GM23248 (cell line): ENCODE data around the gene CAMTA1. TPM values are rescaled to one million over a fixed set of nuclear protein-coding genes. Genes with fewer than 3 reads are reported as not detected.

ENCODE experiments used
- DNase-seq: peaks from one replicate; pipeline ENCODE4 v3.0.0-alpha.2; 2015
- H2AFZ ChIP-seq: fragments of 200-600 bp; sonication (generic); 2 replicates; pipeline ENCODE4 v1.6.1; 2016; ENCODE audit warnings: antibody characterized with exemption
- H3F3A ChIP-seq: fragments of 200-600 bp; sonication (generic); 2 replicates; pipeline ENCODE4 v1.6.1; 2016; ENCODE audit warnings: mild to moderate bottlenecking, antibody characterized with exemption, mixed run types; ENCODE audit not compliant: insufficient read depth
- H3K27ac ChIP-seq: fragments of 200-600 bp; sonication (generic); 2 replicates; pipeline ENCODE4 v1.5.1; 2016; ENCODE audit warnings: mild to moderate bottlenecking
- H3K27me3 ChIP-seq: fragments of 200-600 bp; sonication (generic); replicated peaks from 2 replicates; pipeline ENCODE4 v1.6.1; 2016; ENCODE audit warnings: mild to moderate bottlenecking; ENCODE audit not compliant: insufficient read depth
- H3K36me3 ChIP-seq: fragments of 200-600 bp; sonication (generic); 2 replicates; pipeline ENCODE4 v1.6.1; 2016; ENCODE audit warnings: low read depth, mild to moderate bottlenecking
- H3K4me1 ChIP-seq: fragments of 200-600 bp; sonication (generic); 2 replicates; pipeline ENCODE4 v1.6.1; 2016; ENCODE audit warnings: mild to moderate bottlenecking; ENCODE audit not compliant: insufficient read depth
- H3K4me2 ChIP-seq: fragments of 200-600 bp; sonication (generic); one replicate; pipeline ENCODE4 v1.6.1; 2016; ENCODE audit warnings: mild to moderate bottlenecking; ENCODE audit not compliant: unreplicated experiment
- H3K4me3 ChIP-seq: fragments of 200-600 bp; sonication (generic); 2 replicates; pipeline ENCODE4 v1.5.1; 2016; ENCODE audit warnings: mild to moderate bottlenecking
- H3K79me2 ChIP-seq: fragments of 200-600 bp; sonication (generic); 2 replicates; pipeline ENCODE4 v1.6.1; 2016; ENCODE audit warnings: mild to moderate bottlenecking; ENCODE audit not compliant: insufficient read depth
- H3K9ac ChIP-seq: fragments of 200-600 bp; sonication (generic); 2 replicates; pipeline ENCODE4 v1.6.1; 2016; ENCODE audit warnings: mild to moderate bottlenecking
- H3K9me2 ChIP-seq: fragments of 200-600 bp; sonication (generic); 2 replicates; pipeline ENCODE4 v1.6.1; 2016; ENCODE audit warnings: mixed run types, mild to moderate bottlenecking, moderate library complexity; ENCODE audit not compliant: insufficient read depth
- H3K9me3 ChIP-seq: fragments of 200-600 bp; sonication (generic); one replicate; pipeline ENCODE4 v1.6.1; 2017; ENCODE audit warnings: low read depth
- H4K20me1 ChIP-seq: fragments of 200-600 bp; sonication (generic); 2 replicates; pipeline ENCODE4 v1.6.0; 2016; ENCODE audit not compliant: insufficient read depth
- EZH2 ChIP-seq: fragments of 200-600 bp; sonication (generic); IDR thresholded peaks from 2 replicates; pipeline ENCODE4 v1.6.1; 2018; ENCODE audit warnings: antibody characterized with exemption, mild to moderate bottlenecking; ENCODE audit not compliant: insufficient read depth, poor library complexity, severe bottlenecking
- EZH2phosphoT487 ChIP-seq: fragments of 200-600 bp; sonication (generic); IDR thresholded peaks from 2 replicates; pipeline ENCODE4 v1.6.1; 2018; ENCODE audit warnings: antibody characterized with exemption, moderate library complexity, mild to moderate bottlenecking, low read depth; ENCODE audit not compliant: insufficient read depth
- WGBS, 2 experiments: methylation state at CpG; one replicate each; pipeline ENCODE4 v1.1.6; 2015 to 2017; ENCODE audit warnings: low lambda C conversion rate in 2 of 2, low coverage in 1 of 2; ENCODE audit errors: missing lambda C conversion rate in 2 of 2; 5-methylcytosine and 5-hydroxymethylcytosine counted together
- in situ Hi-C: fragments of 300-500 bp; cut with MboI; formaldehyde crosslinking; loops from 2 replicates; pipeline ENCODE4 v1.15.0; 2020
- polyA plus RNA-seq: library from polyadenylated mRNA; unstranded; fragments of >200 nt; fragmentation: Nextera tagmentation; extraction: Ambion mirVana; gene quantifications from 2 replicates; pipeline ENCODE4 v1.2.1, GENCODE V29; 2016
- total RNA-seq: library from RNA; depleted of rRNA; stranded (reverse); fragments of >200 nt; shearing (Covaris generic); gene quantifications from 2 replicates; pipeline ENCODE4 v1.2.3, GENCODE V29; 2014

Gene CAMTA1
- total and polyA plus RNA-seq, 2 experiments from 2014 or later, result 50.1 to 165 TPM

- DNase-seq, result peak; percentile 39
- Histone ChIP-seq H3K4me3 (no peak overlapping the region), H3K9me2 (no peaks in the 10 kb centered on the region), H3K4me1 (peaks cover 13% of the 10 kb centered on the region), H3K79me2 (no peaks in the 10 kb centered on the region), H4K20me1 (no peaks in the 10 kb centered on the region), H3K27me3 (no peaks in the 10 kb centered on the region), H3K27ac (no peak overlapping the region), H3F3A (peaks cover 5% of the 10 kb centered on the region; the same call in 1 of the 2 replicates), H3K36me3 (no peaks in the 10 kb centered on the region), H3K9ac (no peak overlapping the region), H3K4me2 (no peak overlapping the region), H3K9me3 (no peaks in the 10 kb centered on the region), H2AFZ (no peak overlapping the region)
- WGBS, 2 experiments, result 80 to 82% methylated on average over 19 of the region's 19 CpGs
- no peak for TF ChIP-seq EZH2
- no peak for TF ChIP-seq EZH2phosphoT487
- in situ Hi-C loops, result no loop called here
These were observed 669.0 kb downstream of the CAMTA1 start for GRCh38 chr1:7454052-7454815.

GRCh38 chr1:7454895-7455784 is 669.9 kb downstream of the CAMTA1 start:
- no peaks in the 10 kb centered on the region for H3K27me3 ChIP-seq
- peaks cover 10% of the 10 kb centered on the region; the same call in 1 of the 2 replicates for H3F3A ChIP-seq
- no peak overlapping the region for H3K9ac ChIP-seq
- in situ Hi-C loops, result no loop called here
- no peak for TF ChIP-seq EZH2
- no peak for TF ChIP-seq EZH2phosphoT487
- no peaks in the 10 kb centered on the region for H4K20me1 ChIP-seq
- no peak overlapping the region for H3K27ac ChIP-seq
- H3K9me2 ChIP-seq, result no peaks in the 10 kb centered on the region
- H3K4me3 ChIP-seq, result no peak overlapping the region
- H2AFZ ChIP-seq, result no peak overlapping the region
- peaks cover 18% of the 10 kb centered on the region for H3K4me1 ChIP-seq
- no peaks in the 10 kb centered on the region for H3K36me3 ChIP-seq
- 51 to 54% methylated on average over 27 to 30 of the region's 30 CpGs for WGBS, 2 experiments
- peak; percentile 53 for DNase-seq
- H3K4me2 ChIP-seq, result no peak overlapping the region
- no peaks in the 10 kb centered on the region for H3K79me2 ChIP-seq
- no peaks in the 10 kb centered on the region for H3K9me3 ChIP-seq

GRCh38 chr1:7455796-7456721 is 670.8 kb downstream of the CAMTA1 start:
- Histone ChIP-seq H3K27ac (no peak overlapping the region), H3K9me2 (no peaks in the 10 kb centered on the region), H3F3A (peaks cover 10% of the 10 kb centered on the region; the same call in 1 of the 2 replicates), H3K4me3 (no peak overlapping the region), H3K79me2 (no peaks in the 10 kb centered on the region), H3K9me3 (no peaks in the 10 kb centered on the region), H2AFZ (no peak overlapping the region), H4K20me1 (no peaks in the 10 kb centered on the region), H3K27me3 (no peaks in the 10 kb centered on the region), H3K4me1 (peaks cover 18% of the 10 kb centered on the region), H3K4me2 (no peak overlapping the region), H3K36me3 (no peaks in the 10 kb centered on the region), H3K9ac (no peak overlapping the region)
- no peak for DNase-seq
- in situ Hi-C loops, result no loop called here
- no peak for TF ChIP-seq EZH2phosphoT487
- TF ChIP-seq EZH2, result no peak
- WGBS, 2 experiments, result 89% methylated on average over 13 to 15 of the region's 15 CpGs

GRCh38 chr1:7456722-7457082 is 671.4 kb downstream of the CAMTA1 start:
- H3K36me3 ChIP-seq, result no peaks in the 10 kb centered on the region
- H3K9me2 ChIP-seq, result no peaks in the 10 kb centered on the region
- H2AFZ ChIP-seq, result no peak overlapping the region
- no peak overlapping the region for H3K4me3 ChIP-seq
- TF ChIP-seq EZH2 (no peak), EZH2phosphoT487 (no peak)
- no peaks in the 10 kb centered on the region for H3K9me3 ChIP-seq
- no peaks in the 10 kb centered on the region for H3K27me3 ChIP-seq
- 72 to 80% methylated on average over 6 to 17 of the region's 17 CpGs for WGBS, 2 experiments
- H3F3A ChIP-seq, result peaks cover 10% of the 10 kb centered on the region; the same call in 1 of the 2 replicates
- in situ Hi-C loops, result no loop called here
- H3K27ac ChIP-seq, result no peak overlapping the region
- H3K4me2 ChIP-seq, result no peak overlapping the region
- peaks cover 18% of the 10 kb centered on the region for H3K4me1 ChIP-seq
- no peak overlapping the region for H3K9ac ChIP-seq
- no peaks in the 10 kb centered on the region for H4K20me1 ChIP-seq
- DNase-seq, result no peak
- H3K79me2 ChIP-seq, result no peaks in the 10 kb centered on the region
